GOT3 (cell line): ENCODE results near the gene GRIA3.
"Not testable (repeated sequence)": the region's sequence is repeated elsewhere in the genome, so short reads cannot be mapped to it uniquely, and the experiment has no call there.

Source experiments
- DNase-seq: peaks from one replicate; lab custom pipeline; 2025; ENCODE audit warnings: mixed read lengths; lab: John Stamatoyannopoulos, UW

Gene GRIA3

GRCh38 chrX:123350226-123350625 is 166.1 kb downstream of the GRIA3 start:
- DNase-seq = no peak

GRCh38 chrX:123357941-123358340 is 173.9 kb downstream of the GRIA3 start:
- DNase-seq = no peak

- no peak for DNase-seq
These were observed 174.4 kb downstream of the GRIA3 start for GRCh38 chrX:123358457-123358856.

- no peak for DNase-seq
These were observed 177.3 kb downstream of the GRIA3 start for GRCh38 chrX:123361371-123361770.

GRCh38 chrX:123386196-123386595 is 202.1 kb downstream of the GRIA3 start:
- not testable (repeated sequence) for DNase-seq

GRCh38 chrX:123392921-123393320 is 208.8 kb downstream of the GRIA3 start:
- DNase-seq = no peak

- DNase-seq = no peak
These were observed 215.6 kb downstream of the GRIA3 start for GRCh38 chrX:123399709-123400108.

GRCh38 chrX:123405231-123405630 is 221.2 kb downstream of the GRIA3 start:
- DNase-seq = no peak

- no peak for DNase-seq
These were observed 225.0 kb downstream of the GRIA3 start for GRCh38 chrX:123408821-123409737.

- no peak for DNase-seq
These were observed 238.8 kb downstream of the GRIA3 start for GRCh38 chrX:123422875-123423274.

- no peak for DNase-seq
These were observed 240.5 kb downstream of the GRIA3 start for GRCh38 chrX:123424546-123424945.

GRCh38 chrX:123425471-123425870 is 241.4 kb downstream of the GRIA3 start:
- DNase-seq = no peak

- DNase-seq = no peak
These were observed 241.8 kb downstream of the GRIA3 start for GRCh38 chrX:123425904-123426303.

GRCh38 chrX:123432361-123433150 is 248.5 kb downstream of the GRIA3 start:
- DNase-seq = no peak

GRCh38 chrX:123436512-123437136 is 252.5 kb downstream of the GRIA3 start:
- no peak for DNase-seq

GRCh38 chrX:123439926-123440325 is 255.8 kb downstream of the GRIA3 start:
- not testable (repeated sequence) for DNase-seq

- DNase-seq = no peak
These were observed 258.7 kb downstream of the GRIA3 start for GRCh38 chrX:123442764-123443163.

- no peak for DNase-seq
These were observed 263.4 kb downstream of the GRIA3 start for GRCh38 chrX:123447506-123447905.

- DNase-seq = no peak
These were observed 265.3 kb downstream of the GRIA3 start for GRCh38 chrX:123449335-123449734.

- DNase-seq = no peak
These were observed 266.1 kb downstream of the GRIA3 start for GRCh38 chrX:123450222-123450621.

- no peak for DNase-seq
These were observed 270.8 kb downstream of the GRIA3 start for GRCh38 chrX:123454712-123455431.

GRCh38 chrX:123455693-123456092 is 271.6 kb downstream of the GRIA3 start:
- DNase-seq = no peak
